HepG2 (cell line): ENCODE data around the gene GTF2H4. TPM values are rescaled to one million over a fixed set of nuclear protein-coding genes. Genes with fewer than 3 reads are reported as not detected.

Source experiments
- ARNT ChIP-seq: fragments of 450-650 bp; IDR thresholded peaks from 2 replicates; pipeline ENCODE4 v1.6.1; 2017
- CBX2 ChIP-seq, 2 experiments: fragments of 200-600 bp in 1 of 2; sonication (generic); formaldehyde crosslinking in 1 of 2; IDR thresholded peaks; 2 replicates each; pipeline versions ENCODE4 v1.7.0 to v1.8.1; 2018 to 2022; ENCODE audit warnings: low read depth in 2 of 2, low read length in 1 of 2, mild to moderate bottlenecking in 1 of 2, missing genetic modification reagents in 1 of 2
- CCDC6 ChIP-seq: sonication (generic); formaldehyde crosslinking; IDR thresholded peaks from 2 replicates; pipeline ENCODE4 v1.8.1; 2022; ENCODE audit warnings: mild to moderate bottlenecking, missing genetic modification reagents, moderate library complexity
- CHCHD3 ChIP-seq: sonication (generic); formaldehyde crosslinking; IDR thresholded peaks from 2 replicates; pipeline ENCODE4 v1.8.0; 2022; ENCODE audit warnings: mild to moderate bottlenecking, missing genetic modification reagents, moderate library complexity
- HCFC1 ChIP-seq: fragments of 150-350 bp; IDR thresholded peaks from 2 replicates; pipeline ENCODE4 v1.6.1; 2014; ENCODE audit warnings: low read depth, low read length
- HDAC6 ChIP-seq: fragments of 200-600 bp; sonication (generic); IDR thresholded peaks from 2 replicates; pipeline ENCODE4 v1.7.0; 2017; ENCODE audit warnings: mild to moderate bottlenecking, antibody characterized with exemption, low read length, low read depth
- HMG20A ChIP-seq: IDR thresholded peaks from 2 replicates; pipeline ENCODE4 v1.6.1; 2016; ENCODE audit warnings: borderline replicate concordance
- HNRNPLL ChIP-seq: fragments of 200-400 bp; formaldehyde crosslinking; IDR thresholded peaks from 2 replicates; pipeline ENCODE4 v1.6.1; 2017; ENCODE audit warnings: mild to moderate bottlenecking, low read depth, low read length; ENCODE audit not compliant: poor library complexity, severe bottlenecking
- ISL2 ChIP-seq: sonication (generic); formaldehyde crosslinking; IDR thresholded peaks from 2 replicates; pipeline ENCODE4 v1.5.0; 2020; ENCODE audit warnings: missing genetic modification reagents
- MTF2 ChIP-seq: sonication (generic); formaldehyde crosslinking; IDR thresholded peaks from 2 replicates; pipeline ENCODE4 v1.5.0; 2020; ENCODE audit warnings: missing genetic modification reagents, borderline replicate concordance
- NR1H2 ChIP-seq: sonication (generic); formaldehyde crosslinking; IDR thresholded peaks from 2 replicates; pipeline ENCODE4 v1.8.1; 2022; ENCODE audit warnings: low read depth, missing genetic modification reagents, borderline replicate concordance
- NR2F6 ChIP-seq, 2 experiments: IDR thresholded peaks; 2 replicates each; pipeline ENCODE4 v1.6.1; 2016; ENCODE audit warnings: antibody characterized with exemption in 1 of 2, mild to moderate bottlenecking in 1 of 2
- SP2 ChIP-seq: sonication (generic); formaldehyde crosslinking; IDR thresholded peaks from 2 replicates; pipeline ENCODE4 v1.5.1; 2020; ENCODE audit warnings: mild to moderate bottlenecking, missing genetic modification reagents
- ZNF12 ChIP-seq: sonication (generic); formaldehyde crosslinking; IDR thresholded peaks from 2 replicates; pipeline ENCODE4 v1.5.0; 2020; ENCODE audit warnings: missing genetic modification reagents
- ZNF292 ChIP-seq: sonication (generic); formaldehyde crosslinking; IDR thresholded peaks from 2 replicates; pipeline ENCODE4 v1.8.1; 2022; ENCODE audit warnings: mild to moderate bottlenecking, low read depth, missing genetic modification reagents, borderline replicate concordance
- ZNF713 ChIP-seq: sonication (generic); formaldehyde crosslinking; IDR thresholded peaks from 2 replicates; pipeline ENCODE4 v1.4.0; 2020; ENCODE audit warnings: mild to moderate bottlenecking, missing genetic modification reagents
- ZSCAN31 ChIP-seq: sonication (generic); formaldehyde crosslinking; IDR thresholded peaks from 2 replicates; pipeline ENCODE4 v1.5.0; 2020; ENCODE audit warnings: low read depth, mild to moderate bottlenecking, missing genetic modification reagents
- polyA plus RNA-seq, 8 experiments: library from polyadenylated mRNA; depleted of rRNA in 3 of 8; stranded (reverse) in 7 of 8; unstranded in 1 of 8; fragments of >200 nt; fragmentation: Illumina TruSeq in 4 of 8; extraction: Trizol in 4 of 8; gene quantifications; 2 replicates each; pipeline versions ENCODE4 v1.2.1 to v1.2.3, GENCODE V29; 2011 to 2016; ENCODE audit warnings: low read depth in 4 of 8, missing spikeins in 1 of 8, mixed read lengths in 1 of 8; ENCODE audit not compliant: insufficient read depth in 1 of 8
- total RNA-seq, 5 experiments: library from RNA; depleted of rRNA; stranded (reverse); fragments of >200 nt; fragmentation: Illumina TruSeq; extraction: Trizol; gene quantifications; 2 replicates each; pipeline ENCODE4 v1.2.3, GENCODE V29; 2016; ENCODE audit warnings: low read depth in 1 of 5
- TF ChIP-seq, protein P1 (sequence below): sonication (generic); formaldehyde crosslinking; IDR thresholded peaks from 2 replicates; pipeline ENCODE4 v1.8.0; 2022; ENCODE audit warnings: mild to moderate bottlenecking, missing genetic modification reagents, moderate library complexity
- TF ChIP-seq, protein P2 (sequence below): sonication (generic); formaldehyde crosslinking; IDR thresholded peaks from 2 replicates; pipeline ENCODE4 v1.4.0; 2020; ENCODE audit warnings: missing genetic modification reagents, borderline replicate concordance
- TF ChIP-seq, protein P3 (sequence below): sonication (generic); formaldehyde crosslinking; IDR thresholded peaks from 2 replicates; pipeline ENCODE4 v1.8.0; 2022; ENCODE audit warnings: low read depth, missing genetic modification reagents
- TF ChIP-seq, protein P4 (sequence below): sonication (generic); formaldehyde crosslinking; IDR thresholded peaks from 2 replicates; pipeline ENCODE4 v1.5.0; 2020; ENCODE audit warnings: mild to moderate bottlenecking, missing genetic modification reagents

The GTF2H4 gene
- total and polyA plus RNA-seq, 2 of the 13 experiments (the other 11 are each of a cell fraction or from before 2014, with no cell fraction given), result 15.9 to 49.3 TPM

DNA sequence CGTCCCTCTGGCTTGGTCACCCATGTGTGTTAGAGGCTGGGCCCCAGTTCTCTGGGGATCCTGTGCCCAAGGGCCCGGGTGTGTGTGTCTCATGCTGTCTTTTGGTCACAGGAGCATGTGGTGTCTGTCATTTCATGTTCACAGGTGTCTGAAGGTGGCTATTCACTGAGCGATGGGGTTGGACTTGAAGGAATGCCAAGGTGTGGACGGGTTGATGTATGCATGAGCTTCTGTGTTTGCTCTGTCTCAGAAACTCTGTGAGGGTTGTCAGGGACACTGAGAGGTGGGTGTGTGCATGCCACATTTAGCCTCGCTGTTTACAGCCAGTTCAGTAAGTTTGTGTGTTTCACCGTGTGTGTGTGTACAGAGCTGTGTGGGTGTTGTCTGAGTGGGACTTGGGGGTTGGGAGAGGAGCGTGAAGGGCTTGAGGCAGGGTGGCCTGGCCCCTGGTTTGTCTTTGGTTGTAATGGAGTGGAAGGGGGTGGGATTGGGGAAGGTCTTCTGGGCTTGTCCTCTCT, 22.5 kb upstream of the GTF2H4 start (continued):
- TF ChIP-seq HDAC6 (no peak), ISL2 (no peak), HNRNPLL (no peak), ARNT (no peak), SP2 (CRISPR knock-in tag) (no peak), ZNF12 (no peak), MTF2 (CRISPR knock-in tag) (0 out of 2 replicates have a peak, but pooled peaks have one; percentile 17), ZNF713 (CRISPR knock-in tag) (no peak), CBX2 (IDR thresholded peaks at IDR 0.05; ENCODE audit: low read depth, low read length) (no peak), CBX2 (CRISPR knock-in tag; IDR thresholded peaks at IDR 0.05; ENCODE audit: low read depth) (no peak), CCDC6 (CRISPR knock-in tag) (no peak), NR1H2 (CRISPR knock-in tag) (no peak), CHCHD3 (CRISPR knock-in tag) (no peak), HMG20A (CRISPR knock-in tag) (no peak), ZSCAN31 (0 out of 2 replicates have a peak, but pooled peaks have one; percentile 48), ZNF292 (no peak; the same call in 1 of the 2 replicates), NR2F6 (IDR thresholded peaks at IDR 0.05) (no peak), NR2F6 (CRISPR knock-in tag; IDR thresholded peaks at IDR 0.05) (no peak), HCFC1 (no peak)
- TF ChIP-seq, protein P1, sequence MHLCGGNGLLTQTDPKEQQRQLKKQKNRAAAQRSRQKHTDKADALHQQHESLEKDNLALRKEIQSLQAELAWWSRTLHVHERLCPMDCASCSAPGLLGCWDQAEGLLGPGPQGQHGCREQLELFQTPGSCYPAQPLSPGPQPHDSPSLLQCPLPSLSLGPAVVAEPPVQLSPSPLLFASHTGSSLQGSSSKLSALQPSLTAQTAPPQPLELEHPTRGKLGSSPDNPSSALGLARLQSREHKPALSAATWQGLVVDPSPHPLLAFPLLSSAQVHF (CRISPR knock-in tag), result no peak
- TF ChIP-seq, protein P2, sequence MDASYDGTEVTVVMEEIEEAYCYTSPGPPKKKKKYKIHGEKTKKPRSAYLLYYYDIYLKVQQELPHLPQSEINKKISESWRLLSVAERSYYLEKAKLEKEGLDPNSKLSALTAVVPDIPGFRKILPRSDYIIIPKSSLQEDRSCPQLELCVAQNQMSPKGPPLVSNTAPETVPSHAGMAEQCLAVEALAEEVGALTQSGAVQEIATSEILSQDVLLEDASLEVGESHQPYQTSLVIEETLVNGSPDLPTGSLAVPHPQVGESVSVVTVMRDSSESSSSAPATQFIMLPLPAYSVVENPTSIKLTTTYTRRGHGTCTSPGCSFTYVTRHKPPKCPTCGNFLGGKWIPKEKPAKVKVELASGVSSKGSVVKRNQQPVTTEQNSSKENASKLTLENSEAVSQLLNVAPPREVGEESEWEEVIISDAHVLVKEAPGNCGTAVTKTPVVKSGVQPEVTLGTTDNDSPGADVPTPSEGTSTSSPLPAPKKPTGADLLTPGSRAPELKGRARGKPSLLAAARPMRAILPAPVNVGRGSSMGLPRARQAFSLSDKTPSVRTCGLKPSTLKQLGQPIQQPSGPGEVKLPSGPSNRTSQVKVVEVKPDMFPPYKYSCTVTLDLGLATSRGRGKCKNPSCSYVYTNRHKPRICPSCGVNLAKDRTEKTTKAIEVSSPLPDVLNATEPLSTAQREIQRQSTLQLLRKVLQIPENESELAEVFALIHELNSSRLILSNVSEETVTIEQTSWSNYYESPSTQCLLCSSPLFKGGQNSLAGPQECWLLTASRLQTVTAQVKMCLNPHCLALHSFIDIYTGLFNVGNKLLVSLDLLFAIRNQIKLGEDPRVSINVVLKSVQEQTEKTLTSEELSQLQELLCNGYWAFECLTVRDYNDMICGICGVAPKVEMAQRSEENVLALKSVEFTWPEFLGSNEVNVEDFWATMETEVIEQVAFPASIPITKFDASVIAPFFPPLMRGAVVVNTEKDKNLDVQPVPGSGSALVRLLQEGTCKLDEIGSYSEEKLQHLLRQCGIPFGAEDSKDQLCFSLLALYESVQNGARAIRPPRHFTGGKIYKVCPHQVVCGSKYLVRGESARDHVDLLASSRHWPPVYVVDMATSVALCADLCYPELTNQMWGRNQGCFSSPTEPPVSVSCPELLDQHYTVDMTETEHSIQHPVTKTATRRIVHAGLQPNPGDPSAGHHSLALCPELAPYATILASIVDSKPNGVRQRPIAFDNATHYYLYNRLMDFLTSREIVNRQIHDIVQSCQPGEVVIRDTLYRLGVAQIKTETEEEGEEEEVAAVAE (CRISPR knock-in tag), result no peak; the same call in 1 of the 2 replicates
- TF ChIP-seq, protein P3, sequence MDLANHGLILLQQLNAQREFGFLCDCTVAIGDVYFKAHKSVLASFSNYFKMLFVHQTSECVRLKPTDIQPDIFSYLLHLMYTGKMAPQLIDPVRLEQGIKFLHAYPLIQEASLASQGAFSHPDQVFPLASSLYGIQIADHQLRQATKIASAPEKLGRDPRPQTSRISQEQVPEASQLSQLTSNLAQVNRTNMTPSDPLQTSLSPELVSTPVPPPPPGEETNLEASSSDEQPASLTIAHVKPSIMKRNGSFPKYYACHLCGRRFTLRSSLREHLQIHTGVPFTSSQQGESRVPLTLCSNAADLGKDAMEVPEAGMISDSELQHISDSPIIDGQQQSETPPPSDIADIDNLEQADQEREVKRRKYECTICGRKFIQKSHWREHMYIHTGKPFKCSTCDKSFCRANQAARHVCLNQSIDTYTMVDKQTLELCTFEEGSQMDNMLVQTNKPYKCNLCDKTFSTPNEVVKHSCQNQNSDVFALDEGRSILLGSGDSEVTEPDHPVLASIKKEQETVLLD (CRISPR knock-in tag), result no peak
- TF ChIP-seq, protein P4, sequence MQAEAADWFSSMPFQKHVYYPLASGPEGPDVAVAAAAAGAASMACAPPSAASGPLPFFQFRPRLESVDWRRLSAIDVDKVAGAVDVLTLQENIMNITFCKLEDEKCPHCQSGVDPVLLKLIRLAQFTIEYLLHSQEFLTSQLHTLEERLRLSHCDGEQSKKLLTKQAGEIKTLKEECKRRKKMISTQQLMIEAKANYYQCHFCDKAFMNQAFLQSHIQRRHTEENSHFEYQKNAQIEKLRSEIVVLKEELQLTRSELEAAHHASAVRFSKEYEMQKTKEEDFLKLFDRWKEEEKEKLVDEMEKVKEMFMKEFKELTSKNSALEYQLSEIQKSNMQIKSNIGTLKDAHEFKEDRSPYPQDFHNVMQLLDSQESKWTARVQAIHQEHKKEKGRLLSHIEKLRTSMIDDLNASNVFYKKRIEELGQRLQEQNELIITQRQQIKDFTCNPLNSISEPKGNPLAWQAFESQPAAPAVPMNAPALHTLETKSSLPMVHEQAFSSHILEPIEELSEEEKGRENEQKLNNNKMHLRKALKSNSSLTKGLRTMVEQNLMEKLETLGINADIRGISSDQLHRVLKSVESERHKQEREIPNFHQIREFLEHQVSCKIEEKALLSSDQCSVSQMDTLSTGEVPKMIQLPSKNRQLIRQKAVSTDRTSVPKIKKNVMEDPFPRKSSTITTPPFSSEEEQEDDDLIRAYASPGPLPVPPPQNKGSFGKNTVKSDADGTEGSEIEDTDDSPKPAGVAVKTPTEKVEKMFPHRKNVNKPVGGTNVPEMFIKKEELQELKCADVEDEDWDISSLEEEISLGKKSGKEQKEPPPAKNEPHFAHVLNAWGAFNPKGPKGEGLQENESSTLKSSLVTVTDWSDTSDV, result no peak
